HG02763 (cell line): ENCODE data around the gene POFUT1.

Source experiments
- ATAC-seq: cut with Tn5 transposase; IDR thresholded peaks from one replicate; pipeline ENCODE4 v1.9.1; 2021; ENCODE audit warnings: mild to moderate bottlenecking, moderate library complexity; ENCODE audit not compliant: unreplicated experiment

Gene POFUT1

GRCh38 chr20:32205843-32206759 is 1.6 kb upstream of the POFUT1 start:
- ATAC-seq: no peak

GRCh38 chr20:32206760-32207625 is 687 bp upstream of the POFUT1 start:
- peak; percentile 26 for ATAC-seq

DNA sequence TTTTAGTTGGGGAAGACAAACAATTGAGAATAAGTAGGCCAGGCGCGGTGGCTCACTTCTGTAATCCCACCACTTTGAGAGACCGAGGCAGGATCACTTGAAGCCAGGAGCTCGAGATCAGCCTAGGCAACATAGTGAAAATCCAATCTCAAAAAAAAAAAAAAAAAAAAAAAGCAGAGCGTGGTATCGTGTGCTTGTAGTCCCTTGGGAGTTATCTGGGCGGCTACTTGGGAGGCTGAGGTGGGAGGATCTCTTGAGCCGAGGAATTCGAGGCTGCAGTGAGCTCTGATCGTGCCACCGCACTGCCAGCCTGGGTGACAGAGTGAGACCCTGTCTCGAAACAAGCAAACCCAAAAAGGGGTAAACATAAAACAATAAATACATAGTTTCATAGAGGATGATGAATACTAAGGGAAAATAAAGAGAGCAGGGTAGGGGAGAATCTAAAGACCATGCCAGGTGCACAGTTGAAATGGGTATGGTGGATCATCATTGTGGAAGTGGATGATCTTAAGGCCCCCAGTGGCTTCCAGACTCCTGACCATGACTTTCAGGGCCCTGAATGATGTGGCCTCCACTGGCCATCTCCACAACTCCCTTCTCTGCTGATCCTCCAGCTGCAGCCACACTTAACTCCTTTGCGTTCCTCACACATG is 947 bp downstream of the POFUT1 start:
- no peak for ATAC-seq

DNA sequence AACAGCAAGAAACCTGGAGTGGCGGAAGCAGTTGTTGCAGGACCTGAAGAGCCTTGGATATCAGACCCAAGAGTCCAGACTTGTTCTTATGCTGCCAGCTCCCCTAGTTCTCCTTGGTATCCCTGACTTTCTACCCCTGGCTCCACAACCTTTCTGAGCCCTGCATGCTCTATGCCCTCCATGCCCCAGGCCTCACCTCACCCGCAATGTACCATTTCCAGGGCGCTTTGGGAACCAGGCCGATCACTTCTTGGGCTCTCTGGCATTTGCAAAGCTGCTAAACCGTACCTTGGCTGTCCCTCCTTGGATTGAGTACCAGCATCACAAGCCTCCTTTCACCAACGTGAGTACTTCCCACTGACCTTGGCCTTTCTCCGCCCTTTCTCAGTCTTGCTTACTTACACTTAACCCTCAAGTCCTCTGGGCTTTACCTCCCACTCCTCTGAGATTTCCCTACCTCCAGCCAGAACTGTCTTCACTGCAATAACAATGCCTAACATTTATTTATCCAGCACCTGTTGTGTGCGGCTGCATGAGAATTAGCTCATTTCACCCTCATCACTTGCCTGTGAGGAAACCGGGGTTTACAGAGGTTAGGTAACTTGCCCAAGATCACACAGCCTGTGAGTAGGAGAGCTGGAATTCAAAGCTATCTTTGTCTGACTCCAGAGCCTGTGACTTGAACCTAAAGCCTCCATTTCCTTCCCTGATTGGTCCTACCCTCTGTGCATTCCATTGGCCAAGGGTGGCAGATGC is 2.3 kb downstream of the POFUT1 start:
- no peak for ATAC-seq

GRCh38 chr20:32213870-32214269 is 6.2 kb downstream of the POFUT1 start:
- no peak for ATAC-seq

DNA sequence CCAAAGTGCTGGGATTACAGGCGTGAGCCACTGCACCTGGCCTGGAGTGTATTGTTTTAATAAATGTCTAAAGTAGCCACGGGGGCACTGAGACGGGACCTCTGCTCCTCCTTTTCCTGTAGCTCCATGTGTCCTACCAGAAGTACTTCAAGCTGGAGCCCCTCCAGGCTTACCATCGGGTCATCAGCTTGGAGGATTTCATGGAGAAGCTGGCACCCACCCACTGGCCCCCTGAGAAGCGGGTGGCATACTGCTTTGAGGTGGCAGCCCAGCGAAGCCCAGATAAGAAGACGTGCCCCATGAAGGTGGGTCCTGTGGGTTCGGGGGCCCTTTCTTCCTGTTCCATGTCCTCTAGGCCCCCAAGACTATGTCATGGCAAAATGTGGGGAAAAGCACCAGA is 7.5 kb downstream of the POFUT1 start:
- no peak for ATAC-seq

DNA sequence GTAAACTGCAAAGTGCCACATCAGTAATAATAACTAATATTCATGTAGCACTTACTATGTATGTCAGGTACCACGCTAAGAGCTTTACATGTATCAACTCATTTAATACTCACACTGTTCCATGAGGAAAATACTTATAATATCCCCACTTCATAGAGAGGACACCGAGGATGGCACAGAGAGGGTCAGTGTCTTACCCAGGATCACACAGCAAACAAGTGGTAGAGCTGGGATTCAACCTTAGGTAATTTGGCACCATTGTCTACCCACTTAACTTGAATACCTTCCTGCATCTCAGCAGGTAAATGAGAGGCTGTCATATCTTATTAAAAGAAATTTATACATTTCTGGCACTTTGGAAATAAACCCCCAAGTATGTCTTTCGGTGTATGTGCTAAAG is 8.0 kb downstream of the POFUT1 start:
- ATAC-seq: no peak

- ATAC-seq: no peak
Measured at GRCh38 chr20:32216179-32217142, 8.8 kb downstream of the POFUT1 start.

GRCh38 chr20:32218156-32218900 is 10.6 kb downstream of the POFUT1 start:
- ATAC-seq: no peak

DNA sequence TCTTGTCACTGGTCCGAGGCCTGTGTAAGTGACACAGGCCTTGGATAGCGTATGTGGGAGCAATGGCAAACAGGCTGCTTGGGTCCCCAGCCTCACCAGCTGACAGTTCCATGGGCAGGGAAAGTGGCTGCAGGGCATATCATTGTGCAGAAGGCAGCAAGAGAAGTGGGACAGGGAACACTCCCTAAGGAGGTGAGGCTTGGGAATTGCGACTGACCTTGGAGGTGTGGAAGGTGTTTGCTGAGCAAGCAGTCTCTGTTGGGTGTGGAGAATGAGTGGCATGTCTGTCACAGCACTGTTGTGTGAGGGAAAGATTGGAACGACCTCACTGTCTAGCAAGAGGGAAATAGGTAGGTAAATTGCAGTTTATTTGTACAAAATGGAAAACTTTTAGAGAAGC is 16.8 kb downstream of the POFUT1 start:
- ATAC-seq: no peak

GRCh38 chr20:32226391-32226790 is 18.7 kb downstream of the POFUT1 start:
- no peak for ATAC-seq

- ATAC-seq: no peak
Measured at GRCh38 chr20:32227306-32227705, 19.6 kb downstream of the POFUT1 start.

- ATAC-seq: no peak
Measured at GRCh38 chr20:32227744-32228688, 20.3 kb downstream of the POFUT1 start.

- no peak for ATAC-seq
Measured at GRCh38 chr20:32229251-32229747, 21.6 kb downstream of the POFUT1 start.

DNA sequence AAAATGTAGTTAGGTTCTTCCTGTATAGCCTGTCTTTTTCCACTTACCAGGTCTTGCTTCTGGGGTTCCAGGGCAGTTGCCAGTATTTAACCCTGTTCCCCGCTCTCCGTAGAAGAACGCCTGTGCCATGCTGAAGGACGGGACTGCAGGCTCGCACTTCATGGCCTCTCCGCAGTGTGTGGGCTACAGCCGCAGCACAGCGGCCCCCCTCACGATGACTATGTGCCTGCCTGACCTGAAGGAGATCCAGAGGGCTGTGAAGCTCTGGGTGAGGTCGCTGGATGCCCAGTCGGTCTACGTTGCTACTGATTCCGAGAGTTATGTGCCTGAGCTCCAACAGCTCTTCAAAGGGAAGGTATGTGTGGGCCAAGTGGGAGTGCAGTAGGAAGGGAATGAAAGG is 23.0 kb downstream of the POFUT1 start:
- ATAC-seq: no peak

DNA sequence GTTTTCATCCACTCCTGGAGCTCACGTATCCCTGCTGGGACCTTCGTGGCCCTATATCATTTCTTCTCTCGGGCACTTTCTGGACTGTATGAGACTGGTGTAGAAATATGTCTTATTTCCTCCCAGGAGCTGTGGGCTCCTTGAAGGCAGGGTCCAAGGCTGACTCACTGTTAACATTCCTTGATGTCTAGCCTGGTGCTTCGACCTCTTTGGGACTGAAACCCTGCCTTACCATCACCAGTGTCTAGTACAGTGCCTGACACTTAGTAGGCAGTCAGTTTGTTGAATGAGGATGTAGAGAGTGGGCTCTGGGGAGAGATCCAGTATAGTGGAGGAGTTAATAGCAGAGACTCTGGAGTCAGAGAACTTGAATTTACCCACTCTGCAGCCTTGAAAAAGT is 23.6 kb downstream of the POFUT1 start:
- ATAC-seq: no peak

DNA sequence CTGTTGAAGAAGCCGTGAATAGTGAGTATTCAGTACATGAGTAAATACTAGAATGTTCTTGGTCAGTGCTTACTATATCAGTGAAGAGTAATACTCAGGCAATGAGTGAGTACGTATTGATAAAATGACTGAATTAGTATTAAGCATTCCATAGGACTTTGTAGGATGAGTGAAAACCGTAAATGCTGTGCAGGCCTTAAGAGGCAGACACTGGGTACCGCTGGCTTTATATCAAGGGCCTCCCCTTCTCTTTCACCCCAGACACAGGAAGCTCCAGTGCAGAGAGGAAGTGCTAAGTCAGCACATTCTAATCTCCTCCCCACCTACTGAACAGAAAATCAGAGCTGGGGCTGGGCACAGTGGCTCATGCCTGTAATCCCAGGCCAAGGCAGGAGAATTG is 24.2 kb downstream of the POFUT1 start:
- no peak for ATAC-seq
